Endodermal cell (in vitro differentiated cells): ENCODE results near the gene POLR1B. TPM values are rescaled to one million over a fixed set of nuclear protein-coding genes. Genes with fewer than 3 reads are reported as not detected.

Source experiments
- DNase-seq: peaks from one replicate; pipeline ENCODE4 v3.0.0-alpha.2; 2017
- H3K27ac ChIP-seq: 2 replicates; pipeline ENCODE4 v1.5.1; 2013; ENCODE audit warnings: mild to moderate bottlenecking, low read depth, low read length, moderate library complexity
- H3K27me3 ChIP-seq: 2 replicates; pipeline ENCODE4 v1.6.1; 2013; ENCODE audit warnings: mild to moderate bottlenecking, low read length, moderate library complexity; ENCODE audit not compliant: insufficient read depth, control insufficient read depth, poor library complexity, severe bottlenecking
- H3K36me3 ChIP-seq: 2 replicates; pipeline ENCODE4 v1.7.0; 2013; ENCODE audit warnings: mild to moderate bottlenecking, low read length, moderate library complexity; ENCODE audit not compliant: control insufficient read depth, insufficient read depth
- H3K4me1 ChIP-seq: one replicate; pipeline ENCODE4 v1.7.0; 2013; ENCODE audit warnings: low read length; ENCODE audit not compliant: control insufficient read depth, insufficient read depth
- H3K4me3 ChIP-seq: 2 replicates; pipeline ENCODE4 v1.5.1; 2013; ENCODE audit warnings: mild to moderate bottlenecking, low read length, moderate library complexity
- H3K9ac ChIP-seq: 2 replicates; pipeline ENCODE4 v1.6.1; 2013; ENCODE audit warnings: mild to moderate bottlenecking, low read length, moderate library complexity; ENCODE audit not compliant: poor library complexity, severe bottlenecking; ENCODE audit errors: extremely low read depth
- H3K9me3 ChIP-seq: 2 replicates; pipeline ENCODE4 v1.6.1; 2013; ENCODE audit warnings: mild to moderate bottlenecking, low read length, moderate library complexity; ENCODE audit not compliant: control insufficient read depth
- H3K27ac Mint-ChIP-seq: 2 replicates; pipeline ENCODE4 v1.8.0; 2020; ENCODE audit warnings: mixed read lengths
- H3K27me3 Mint-ChIP-seq: 2 replicates; pipeline ENCODE4 v1.8.0; 2021; ENCODE audit warnings: mild to moderate bottlenecking, mixed read lengths; ENCODE audit not compliant: insufficient read depth
- H3K36me3 Mint-ChIP-seq: 2 replicates; pipeline ENCODE4 v1.8.0; 2020; ENCODE audit warnings: low read depth, mixed read lengths
- H3K4me1 Mint-ChIP-seq: 2 replicates; pipeline ENCODE4 v1.8.0; 2020; ENCODE audit warnings: mixed read lengths
- H3K4me3 Mint-ChIP-seq: 2 replicates; pipeline ENCODE4 v1.8.0; 2020; ENCODE audit warnings: mild to moderate bottlenecking, moderate library complexity, mixed read lengths
- H3K9me3 Mint-ChIP-seq: 2 replicates; pipeline ENCODE4 v1.8.0; 2020; ENCODE audit warnings: mild to moderate bottlenecking, mixed read lengths
- whole genome bisulfite sequencing, 2 experiments: methylation state at CpG; one replicate each; pipeline versions ENCODE4 v1.1.5 to v1.1.7; 2013; ENCODE audit warnings: missing lambda C conversion rate in 2 of 2, mixed read lengths in 1 of 2; ENCODE audit not compliant: insufficient coverage in 1 of 2, insufficient read length in 1 of 2; 5-methylcytosine and 5-hydroxymethylcytosine counted together
- total RNA-seq, 2 donors: library from RNA; stranded (reverse); fragmentation: NEBNext Ultra II Directional in 1 of 2; extraction: Animal tissue kit (Norgen Biotek cat#: 25700) in 1 of 2; gene quantifications; 2 replicates in 1 of 2; 3 replicates in 1 of 2; pipeline ENCODE4 v1.2.1, GENCODE V29; 2021
- TF ChIP-seq, protein P1 (sequence below): fragments of 200-600 bp; sonication (generic); conservative IDR thresholded peaks from 2 replicates; pipeline ENCODE4 v1.5.0; 2021; ENCODE audit warnings: antibody characterized with exemption, mild to moderate bottlenecking

The POLR1B gene
- total RNA-seq, 2 donors from 2014 or later = 25.6 to 31.9 TPM

DNA sequence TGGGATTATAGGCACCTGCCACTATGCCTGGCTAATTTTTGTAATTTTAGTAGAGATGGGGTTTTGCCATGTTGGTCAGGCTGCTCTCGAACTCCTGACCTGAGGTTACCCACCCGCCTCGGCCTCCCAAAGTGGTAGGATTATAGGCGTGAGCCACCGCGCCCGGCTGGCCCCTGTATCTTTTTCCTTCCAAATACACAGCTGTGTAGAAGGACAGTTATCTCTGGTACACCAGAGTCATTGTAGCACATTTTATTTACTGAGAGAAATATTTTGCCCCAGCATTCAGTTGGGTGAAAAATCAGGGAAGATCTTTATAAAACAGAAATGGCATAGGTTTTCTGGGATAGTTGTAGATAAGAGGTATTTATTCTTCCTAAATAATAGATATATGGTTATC lies 23.5 kb upstream of the POLR1B start:
- peaks cover 76% of the 10 kb centered on the region for H3K36me3 Mint-ChIP-seq
- H3K27ac Mint-ChIP-seq = no peak overlapping the region
- H3K9me3 ChIP-seq = peaks cover 25% of the 10 kb centered on the region
- H3K9ac ChIP-seq = no peak overlapping the region
- H3K36me3 ChIP-seq = peaks cover 75% of the 10 kb centered on the region
- H3K4me1 Mint-ChIP-seq = no peaks in the 10 kb centered on the region
- H3K4me1 ChIP-seq = no peaks in the 10 kb centered on the region
- H3K4me3 Mint-ChIP-seq = no peak overlapping the region
- H3K27me3 Mint-ChIP-seq = no peaks in the 10 kb centered on the region
- TF ChIP-seq, protein P1, sequence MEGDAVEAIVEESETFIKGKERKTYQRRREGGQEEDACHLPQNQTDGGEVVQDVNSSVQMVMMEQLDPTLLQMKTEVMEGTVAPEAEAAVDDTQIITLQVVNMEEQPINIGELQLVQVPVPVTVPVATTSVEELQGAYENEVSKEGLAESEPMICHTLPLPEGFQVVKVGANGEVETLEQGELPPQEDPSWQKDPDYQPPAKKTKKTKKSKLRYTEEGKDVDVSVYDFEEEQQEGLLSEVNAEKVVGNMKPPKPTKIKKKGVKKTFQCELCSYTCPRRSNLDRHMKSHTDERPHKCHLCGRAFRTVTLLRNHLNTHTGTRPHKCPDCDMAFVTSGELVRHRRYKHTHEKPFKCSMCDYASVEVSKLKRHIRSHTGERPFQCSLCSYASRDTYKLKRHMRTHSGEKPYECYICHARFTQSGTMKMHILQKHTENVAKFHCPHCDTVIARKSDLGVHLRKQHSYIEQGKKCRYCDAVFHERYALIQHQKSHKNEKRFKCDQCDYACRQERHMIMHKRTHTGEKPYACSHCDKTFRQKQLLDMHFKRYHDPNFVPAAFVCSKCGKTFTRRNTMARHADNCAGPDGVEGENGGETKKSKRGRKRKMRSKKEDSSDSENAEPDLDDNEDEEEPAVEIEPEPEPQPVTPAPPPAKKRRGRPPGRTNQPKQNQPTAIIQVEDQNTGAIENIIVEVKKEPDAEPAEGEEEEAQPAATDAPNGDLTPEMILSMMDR = no peak
- no peak overlapping the region for H3K27ac ChIP-seq
- no peak for DNase-seq
- no peaks in the 10 kb centered on the region for H3K27me3 ChIP-seq
- WGBS, 2 experiments = 80 to 93% methylated on average over 3 to 7 of the region's 7 CpGs
- H3K4me3 ChIP-seq = no peak overlapping the region
- H3K9me3 Mint-ChIP-seq = peaks cover 19% of the 10 kb centered on the region

DNA sequence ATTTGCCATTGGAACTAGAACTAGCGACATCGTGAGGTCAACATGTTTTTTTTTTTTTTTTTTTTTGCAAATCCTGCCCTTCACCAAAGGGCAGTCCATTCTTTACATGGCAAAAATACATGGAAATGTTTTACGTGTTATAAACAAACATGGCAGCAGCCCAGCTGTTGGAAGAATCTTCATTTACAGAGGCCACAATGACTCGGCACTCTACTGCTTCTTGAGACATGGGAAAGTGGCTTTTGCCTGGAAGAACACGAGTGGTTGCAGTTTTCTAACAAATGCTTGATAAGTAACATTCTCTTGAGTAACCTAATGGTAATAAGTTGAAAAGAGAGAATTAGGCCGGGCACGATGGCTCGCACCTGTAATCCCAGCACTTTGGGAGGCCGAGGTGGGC lies 22.8 kb upstream of the POLR1B start:
- Mint-ChIP-seq H3K4me3 (no peak overlapping the region), H3K36me3 (peaks cover 77% of the 10 kb centered on the region), H3K27ac (no peak overlapping the region), H3K27me3 (no peaks in the 10 kb centered on the region), H3K4me1 (no peaks in the 10 kb centered on the region), H3K9me3 (peaks cover 13% of the 10 kb centered on the region)
- Histone ChIP-seq H3K9ac (no peak overlapping the region), H3K27me3 (no peaks in the 10 kb centered on the region), H3K9me3 (peaks cover 18% of the 10 kb centered on the region), H3K36me3 (peaks cover 68% of the 10 kb centered on the region), H3K4me1 (no peaks in the 10 kb centered on the region), H3K4me3 (no peak overlapping the region), H3K27ac (no peak overlapping the region)
- WGBS, 2 experiments = 97 to 98% methylated on average over 9 of the region's 9 CpGs
- TF ChIP-seq, protein P1 = no peak
- no peak for DNase-seq

DNA sequence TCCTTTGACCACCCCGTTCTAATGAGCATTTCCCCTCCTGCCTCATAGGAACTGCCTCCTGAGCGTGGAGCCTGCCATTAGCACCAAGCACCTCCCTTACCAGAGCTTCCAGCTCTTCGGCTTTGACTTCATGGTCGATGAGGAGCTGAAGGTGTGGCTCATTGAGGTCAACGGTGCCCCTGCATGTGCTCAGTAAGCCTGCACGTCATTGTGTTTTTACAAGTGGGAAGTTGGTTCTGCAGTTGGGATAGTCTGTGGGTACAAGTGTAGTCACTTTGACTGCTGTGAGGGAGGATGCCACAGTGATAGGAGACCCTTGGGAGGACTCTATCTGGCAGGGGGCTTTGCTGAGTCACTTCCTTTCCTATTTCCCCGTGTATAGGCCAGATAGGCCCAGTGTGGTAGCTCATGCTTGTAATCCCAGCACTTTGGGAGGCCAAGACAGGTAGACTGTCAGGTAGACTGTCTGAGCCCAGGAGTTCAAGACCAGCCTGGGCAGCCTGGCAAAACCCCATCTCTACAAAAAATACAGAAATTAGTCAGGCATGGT lies 22.0 kb upstream of the POLR1B start:
- H3K27me3 ChIP-seq = no peaks in the 10 kb centered on the region
- TF ChIP-seq, protein P1 = no peak
- DNase-seq = no peak
- H3K36me3 ChIP-seq = peaks cover 60% of the 10 kb centered on the region
- H3K4me1 Mint-ChIP-seq = no peaks in the 10 kb centered on the region
- H3K4me3 Mint-ChIP-seq = no peak overlapping the region
- H3K27me3 Mint-ChIP-seq = no peaks in the 10 kb centered on the region
- H3K27ac ChIP-seq = no peak overlapping the region
- no peaks in the 10 kb centered on the region for H3K4me1 ChIP-seq
- H3K9me3 Mint-ChIP-seq = peaks cover 5% of the 10 kb centered on the region
- H3K36me3 Mint-ChIP-seq = peaks cover 75% of the 10 kb centered on the region
- peak overlapping the region; percentile 35 for H3K27ac Mint-ChIP-seq
- no peak overlapping the region for H3K4me3 ChIP-seq
- no peak overlapping the region for H3K9ac ChIP-seq
- H3K9me3 ChIP-seq = peaks cover 10% of the 10 kb centered on the region
- WGBS, 2 experiments = 94 to 97% methylated on average over 6 to 7 of the region's 7 CpGs
